ENCODE data around the gene GET3. TPM values are rescaled to one million over a fixed set of nuclear protein-coding genes. Genes with fewer than 3 reads are reported as not detected.

Gene GET3
- total and polyA plus RNA-seq, 2 of the 4 experiments (the other 2 are of a cell fraction), result 129 to 152 TPM

DNA sequence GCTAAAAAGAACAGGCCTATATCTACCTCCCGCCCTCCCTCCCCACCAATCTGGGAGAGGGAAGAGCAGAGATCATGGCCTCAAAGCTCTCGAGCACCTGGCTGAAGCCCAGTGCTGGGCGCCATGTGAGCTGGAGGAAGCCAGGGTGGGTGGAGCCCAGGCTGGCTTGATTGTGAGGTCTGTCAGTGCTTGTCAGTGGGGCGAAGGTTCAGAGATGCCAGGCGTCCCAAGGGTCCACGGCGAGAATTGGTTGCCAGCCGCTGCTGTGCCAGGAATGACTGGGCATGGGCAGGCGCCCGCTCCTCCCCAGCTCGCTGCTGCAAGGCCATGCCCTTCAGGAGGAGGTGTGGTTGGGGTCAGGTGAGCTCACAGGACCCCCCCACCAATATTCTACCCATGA, 25.8 kb downstream of the GET3 start:
- ChIA-PET CTCF (no interaction called here), POLR2A (ENCODE audit: unreplicated experiment) (no interaction called here)
- Histone ChIP-seq H3K56ac (ENCODE audit: extremely low read depth, insufficient read depth, low read length) (no peak overlapping the region), H3K36me3 (ENCODE audit: control insufficient read depth, insufficient read depth, low read length) (peaks cover 9% of the 10 kb centered on the region), H2BK120ac (ENCODE audit: low read depth, low read length) (no peak overlapping the region), H3K4me1 (ENCODE audit: control insufficient read depth, insufficient read depth, low read length) (no peaks in the 10 kb centered on the region), H4K5ac (ENCODE audit: low read depth, low read length) (no peak overlapping the region), H4K8ac (ENCODE audit: low read depth in 2 of 2, low read length in 2 of 2) (no peak overlapping the region), H3K9me1 (ENCODE audit: insufficient read depth, low read length) (no peaks in the 10 kb centered on the region), H2AK9ac (replicated peaks; ENCODE audit: low read depth, low read length, poor library complexity) (no peak overlapping the region), H3K9ac (ENCODE audit: low read depth, low read length) (no peak overlapping the region), H2AK5ac (ENCODE audit: low read depth, low read length) (no peak overlapping the region), H3K27me3 (ENCODE audit: control insufficient read depth, insufficient read depth, low read length) (no peaks in the 10 kb centered on the region), H2BK5ac (ENCODE audit: low read depth, low read length, poor library complexity, severe bottlenecking) (no peak overlapping the region), H3K14ac (replicated peaks; ENCODE audit: low read depth, low read length) (no peak overlapping the region), H3K9me3 (ENCODE audit: control insufficient read depth, insufficient read depth, low read length) (no peaks in the 10 kb centered on the region), H2AFZ (replicated peaks; ENCODE audit: low read length, poor library complexity) (no peak overlapping the region), H3K4ac (ENCODE audit: low read depth, low read length) (no peak overlapping the region), H3K4me3 (ENCODE audit: insufficient read depth, low read depth, low read length) (no peak overlapping the region), H4K20me1 (ENCODE audit: insufficient read depth, low read length) (peaks cover 5% of the 10 kb centered on the region; the same call in 1 of the 2 replicates), H3K18ac (ENCODE audit: low read depth, low read length) (no peak overlapping the region), H2BK15ac (ENCODE audit: low read depth, low read length) (no peak overlapping the region), H3K23ac (ENCODE audit: low read depth, low read length) (no peak overlapping the region), H3K4me2 (ENCODE audit: low read depth, low read length) (no peak overlapping the region), H3K27ac (ENCODE audit: insufficient read depth, low read length) (no peak overlapping the region), H2BK20ac (ENCODE audit: low read depth, low read length) (no peak overlapping the region), H3K79me1 (ENCODE audit: low read depth in 1 of 2, low read length in 2 of 2) (no peaks in the 10 kb centered on the region), H4K91ac (ENCODE audit: insufficient read depth, low read depth, low read length) (no peak overlapping the region)
- dilution Hi-C loops (cut with HindIII; ENCODE audit: low sequenced_read_pairs, unreplicated experiment) (no loop called here), intact Hi-C loops (cut with micrococcal nuclease) (no loop called here), in situ Hi-C loops (cut with MboI; ENCODE audit: low sequenced_read_pairs) (no loop called here)
- no peak for DNase-seq
- no peak for ATAC-seq (ENCODE audit: low read depth)
- BruUV-seq (replicated peaks), result no TSS peak
- 100% methylated on average over 1 of the region's 11 CpGs; no CpG with 5 or more reads in 1 of the 2 experiments for WGBS, 2 experiments (ENCODE audit: extremely low coverage in 2 of 2, insufficient read length in 1 of 2)
- TF ChIP-seq, protein P1, sequence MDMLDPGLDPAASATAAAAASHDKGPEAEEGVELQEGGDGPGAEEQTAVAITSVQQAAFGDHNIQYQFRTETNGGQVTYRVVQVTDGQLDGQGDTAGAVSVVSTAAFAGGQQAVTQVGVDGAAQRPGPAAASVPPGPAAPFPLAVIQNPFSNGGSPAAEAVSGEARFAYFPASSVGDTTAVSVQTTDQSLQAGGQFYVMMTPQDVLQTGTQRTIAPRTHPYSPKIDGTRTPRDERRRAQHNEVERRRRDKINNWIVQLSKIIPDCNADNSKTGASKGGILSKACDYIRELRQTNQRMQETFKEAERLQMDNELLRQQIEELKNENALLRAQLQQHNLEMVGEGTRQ (IDR thresholded peaks at IDR 0.05; ENCODE audit: low read depth, low read length), result no peak
